ENCODE data around the gene PIGN.

The PIGN gene

DNA sequence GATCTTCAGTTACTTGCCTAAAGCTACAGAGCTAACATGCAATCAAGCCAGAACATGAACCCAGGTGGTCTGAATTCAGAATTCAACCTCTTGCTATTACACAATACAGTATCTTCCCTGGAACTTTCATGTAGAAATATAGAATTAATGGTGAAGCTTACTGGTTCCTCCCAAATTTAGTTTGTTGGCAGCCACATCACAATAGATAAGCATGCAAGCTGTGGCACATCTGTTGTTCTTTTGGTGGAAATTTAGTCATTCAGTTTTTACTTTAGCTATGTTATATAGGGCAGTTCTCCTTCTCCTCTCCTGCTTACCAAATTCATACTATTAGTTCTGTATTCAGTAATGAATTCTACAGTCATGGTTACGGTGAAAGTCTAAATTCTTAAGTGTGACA, 193.0 kb downstream of the PIGN start:
- no peak for DNase-seq

DNA sequence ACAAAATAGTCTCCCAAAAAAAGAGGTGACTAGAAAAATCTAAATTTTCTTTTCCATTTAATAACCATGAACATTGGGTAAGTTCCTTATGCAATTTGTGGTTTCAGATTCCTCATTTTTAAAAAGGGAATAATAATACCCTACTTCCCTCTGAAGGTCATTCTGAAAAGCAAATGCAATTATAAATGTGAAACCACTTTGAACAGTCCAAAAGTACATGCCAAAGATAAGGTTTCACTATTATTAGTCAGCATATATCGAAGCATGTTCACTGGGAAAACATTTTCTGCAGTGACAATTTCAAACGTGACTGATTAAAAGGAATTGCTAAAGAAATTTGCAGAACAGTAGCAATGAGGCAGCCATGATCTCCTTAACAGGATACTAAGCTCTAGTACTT, 193.9 kb downstream of the PIGN start:
- DNase-seq = no peak

DNA sequence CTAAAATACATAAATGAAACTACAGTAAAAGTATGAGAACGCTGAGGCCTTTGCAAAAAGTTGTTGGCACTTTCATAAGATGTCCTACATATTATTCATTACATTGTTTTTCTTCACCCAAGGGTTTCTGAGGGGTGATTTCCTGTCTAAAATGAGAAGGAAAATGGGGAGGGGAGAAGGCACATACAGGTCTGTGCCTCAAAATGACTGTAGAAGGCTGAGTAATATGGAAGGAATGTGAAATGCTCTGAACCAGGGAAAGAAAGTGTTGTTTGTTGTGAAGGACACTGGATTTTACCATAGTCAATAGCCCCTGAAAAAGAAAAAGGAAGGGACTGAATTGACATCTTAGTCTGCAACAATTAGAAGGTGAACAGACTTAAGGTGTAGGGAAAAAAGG, 194.6 kb downstream of the PIGN start:
- DNase-seq = no peak

DNA sequence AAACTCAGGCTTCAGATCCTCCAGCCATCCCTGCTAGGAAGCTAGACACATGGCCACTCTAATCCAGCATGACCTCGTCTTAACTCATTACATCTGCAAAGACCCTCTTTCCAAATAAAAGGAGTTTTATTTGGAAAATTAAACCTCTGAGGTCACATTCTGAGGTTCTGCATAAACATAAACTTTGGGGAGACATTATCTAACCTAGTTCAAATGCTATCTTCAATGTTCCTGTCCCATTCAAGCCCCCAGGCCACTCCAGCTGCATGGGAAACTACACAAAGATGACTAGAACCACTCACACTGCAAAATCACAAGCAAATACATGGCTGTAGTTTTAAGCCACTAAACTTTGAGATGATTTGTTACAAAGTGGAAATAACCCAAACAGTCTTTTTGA, 195.0 kb downstream of the PIGN start:
- DNase-seq = no peak

DNA sequence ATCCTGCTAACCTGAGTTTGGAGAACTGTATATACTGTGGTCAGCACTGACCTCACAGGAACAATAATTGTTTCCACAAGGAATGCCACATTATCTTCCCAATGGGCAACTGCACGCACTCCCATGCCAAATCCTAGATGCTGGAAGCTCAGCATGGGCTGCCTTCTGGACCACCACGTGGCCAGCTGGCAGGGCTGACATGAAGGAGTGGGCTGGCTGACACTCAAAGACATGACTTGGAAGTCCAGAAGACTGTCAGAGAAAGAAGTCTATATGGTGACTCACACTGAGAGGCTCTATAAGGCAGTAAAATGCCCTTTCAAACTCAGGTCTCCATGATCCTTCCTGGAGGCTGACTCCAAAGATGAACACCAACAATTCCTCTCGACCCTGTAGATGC, 195.7 kb downstream of the PIGN start:
- DNase-seq = no peak
